Neural progenitor cell (in vitro differentiated cells): ENCODE data around the gene ENPP7. TPM values are rescaled to one million over a fixed set of nuclear protein-coding genes. Genes with fewer than 3 reads are reported as not detected.

Source experiments
- DNase-seq: peaks from one replicate; pipeline ENCODE4 v3.0.0-alpha.2; 2016; ENCODE audit warnings: low spot score
- H2AFZ ChIP-seq: fragments of 200-600 bp; sonication (generic); replicated peaks from 2 replicates; pipeline ENCODE4 v1.6.1; 2016; ENCODE audit warnings: antibody characterized with exemption
- H3F3A ChIP-seq: fragments of 200-600 bp; sonication (generic); 2 replicates; pipeline ENCODE4 v1.6.1; 2016; ENCODE audit warnings: antibody characterized with exemption, low read depth
- H3K27ac ChIP-seq: fragments of 200-600 bp; sonication (generic); 2 replicates; pipeline ENCODE4 v1.5.1; 2016; ENCODE audit warnings: mild to moderate bottlenecking
- H3K27me3 ChIP-seq: fragments of 200-600 bp; sonication (generic); 2 replicates; pipeline ENCODE4 v1.6.1; 2016; ENCODE audit warnings: mild to moderate bottlenecking, moderate library complexity
- H3K36me3 ChIP-seq: fragments of 200-600 bp; sonication (generic); 2 replicates; pipeline ENCODE4 v1.5.1; 2016
- H3K4me1 ChIP-seq: fragments of 200-600 bp; sonication (generic); 2 replicates; pipeline ENCODE4 v1.6.1; 2016; ENCODE audit warnings: mixed run types
- H3K4me2 ChIP-seq: fragments of 200-600 bp; sonication (generic); 2 replicates; pipeline ENCODE4 v1.6.1; 2016
- H3K4me3 ChIP-seq: fragments of 200-600 bp; sonication (generic); 2 replicates; pipeline ENCODE4 v1.5.1; 2016
- H3K79me2 ChIP-seq: fragments of 200-600 bp; sonication (generic); 2 replicates; pipeline ENCODE4 v1.6.1; 2016; ENCODE audit warnings: low read depth
- H3K9ac ChIP-seq: fragments of 200-600 bp; sonication (generic); 2 replicates; pipeline ENCODE4 v1.6.1; 2016
- H3K9me3 ChIP-seq: fragments of 200-600 bp; sonication (generic); 2 replicates; pipeline ENCODE4 v1.5.1; 2016; ENCODE audit warnings: low read depth
- H4K20me1 ChIP-seq: fragments of 200-600 bp; sonication (generic); 2 replicates; pipeline ENCODE4 v1.6.1; 2016; ENCODE audit warnings: low read depth
- H3K27ac Mint-ChIP-seq: 3 replicates; pipeline ENCODE4 v1.8.0; 2021; ENCODE audit warnings: mixed read lengths
- H3K27me3 Mint-ChIP-seq: 2 replicates; pipeline ENCODE4 v1.8.0; 2022; ENCODE audit warnings: low read depth, mild to moderate bottlenecking, inconsistent platforms, moderate library complexity, mixed read lengths; ENCODE audit not compliant: insufficient read depth
- H3K36me3 Mint-ChIP-seq: 3 replicates; pipeline ENCODE4 v1.8.0; 2021; ENCODE audit warnings: mixed read lengths
- H3K4me1 Mint-ChIP-seq: 3 replicates; pipeline ENCODE4 v1.8.0; 2021; ENCODE audit warnings: mixed read lengths
- H3K4me3 Mint-ChIP-seq: 3 replicates; pipeline ENCODE4 v1.8.0; 2021; ENCODE audit warnings: mild to moderate bottlenecking, moderate library complexity, mixed read lengths
- H3K9me3 Mint-ChIP-seq: 3 replicates; pipeline ENCODE4 v1.8.0; 2020; ENCODE audit warnings: mixed read lengths
- EZH2 ChIP-seq: fragments of 200-600 bp; sonication (generic); IDR thresholded peaks from 2 replicates; pipeline ENCODE4 v1.6.1; 2017; ENCODE audit warnings: antibody characterized with exemption, mild to moderate bottlenecking, moderate library complexity
- EZH2phosphoT487 ChIP-seq: fragments of 200-600 bp; sonication (generic); IDR thresholded peaks from 2 replicates; pipeline ENCODE4 v1.6.1; 2017; ENCODE audit warnings: antibody characterized with exemption
- total RNA-seq: library from RNA; depleted of rRNA; stranded (reverse); fragments of >200 nt; gene quantifications from 2 replicates; pipeline ENCODE4 v1.2.3, GENCODE V29; 2015; ENCODE audit warnings: low replicate concordance
- TF ChIP-seq, protein P1 (sequence below): fragments of 200-600 bp; sonication (generic); IDR thresholded peaks from 2 replicates; pipeline ENCODE4 v1.5.1; 2017; ENCODE audit warnings: antibody characterized with exemption, mild to moderate bottlenecking

Gene ENPP7
- total RNA-seq, 1 donor from 2014 or later, result not detected

DNA sequence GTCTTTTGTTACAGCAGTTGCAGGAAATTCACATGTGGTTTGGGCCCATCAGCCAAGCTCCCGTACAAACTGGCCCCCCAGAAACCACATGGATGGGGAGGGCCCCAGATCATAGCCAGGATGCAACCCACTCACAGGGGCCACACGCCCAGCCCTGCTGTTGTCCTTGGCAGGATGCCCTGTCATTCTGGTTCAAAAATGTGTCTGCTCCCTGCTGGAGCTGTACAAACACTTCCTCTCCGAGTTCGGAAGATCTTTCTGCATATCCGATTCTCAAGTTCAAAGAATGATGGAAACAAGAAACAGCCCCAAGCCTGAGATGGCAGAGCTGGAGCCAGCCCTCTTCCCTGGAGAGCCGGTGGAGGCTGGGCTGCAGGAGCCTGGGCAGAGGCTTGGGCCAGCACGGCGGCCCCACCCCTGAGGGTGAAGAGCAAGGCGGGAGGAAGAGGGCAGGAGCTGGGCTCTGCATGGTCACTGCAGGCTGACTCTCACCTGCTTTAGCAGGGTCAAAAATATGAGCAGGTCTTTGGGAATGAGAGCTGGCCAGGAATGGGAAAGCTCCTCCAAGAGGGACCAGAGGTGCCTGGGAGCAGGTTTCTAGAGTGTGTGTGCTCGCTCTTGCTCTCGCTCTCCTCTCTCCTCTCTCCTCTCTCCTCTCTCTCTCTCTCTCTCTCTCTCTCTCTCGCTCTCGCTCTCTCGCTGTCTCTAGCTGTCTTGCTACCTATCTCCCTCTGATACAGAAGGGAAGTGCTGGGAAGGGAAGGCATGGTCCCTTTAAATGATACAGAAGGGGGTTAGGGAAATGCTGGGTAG is 34.7 kb upstream of the ENPP7 start:
- Histone ChIP-seq H2AFZ (no peak overlapping the region), H3K4me1 (no peaks in the 10 kb centered on the region), H3K79me2 (no peaks in the 10 kb centered on the region), H3K9me3 (no peaks in the 10 kb centered on the region), H3F3A (no peaks in the 10 kb centered on the region), H3K9ac (no peak overlapping the region), H3K4me3 (no peak overlapping the region), H3K4me2 (no peak overlapping the region), H3K27ac (no peak overlapping the region), H3K27me3 (no peaks in the 10 kb centered on the region), H3K36me3 (no peaks in the 10 kb centered on the region), H4K20me1 (no peaks in the 10 kb centered on the region)
- TF ChIP-seq EZH2 (no peak), EZH2phosphoT487 (no peak)
- TF ChIP-seq, protein P1, sequence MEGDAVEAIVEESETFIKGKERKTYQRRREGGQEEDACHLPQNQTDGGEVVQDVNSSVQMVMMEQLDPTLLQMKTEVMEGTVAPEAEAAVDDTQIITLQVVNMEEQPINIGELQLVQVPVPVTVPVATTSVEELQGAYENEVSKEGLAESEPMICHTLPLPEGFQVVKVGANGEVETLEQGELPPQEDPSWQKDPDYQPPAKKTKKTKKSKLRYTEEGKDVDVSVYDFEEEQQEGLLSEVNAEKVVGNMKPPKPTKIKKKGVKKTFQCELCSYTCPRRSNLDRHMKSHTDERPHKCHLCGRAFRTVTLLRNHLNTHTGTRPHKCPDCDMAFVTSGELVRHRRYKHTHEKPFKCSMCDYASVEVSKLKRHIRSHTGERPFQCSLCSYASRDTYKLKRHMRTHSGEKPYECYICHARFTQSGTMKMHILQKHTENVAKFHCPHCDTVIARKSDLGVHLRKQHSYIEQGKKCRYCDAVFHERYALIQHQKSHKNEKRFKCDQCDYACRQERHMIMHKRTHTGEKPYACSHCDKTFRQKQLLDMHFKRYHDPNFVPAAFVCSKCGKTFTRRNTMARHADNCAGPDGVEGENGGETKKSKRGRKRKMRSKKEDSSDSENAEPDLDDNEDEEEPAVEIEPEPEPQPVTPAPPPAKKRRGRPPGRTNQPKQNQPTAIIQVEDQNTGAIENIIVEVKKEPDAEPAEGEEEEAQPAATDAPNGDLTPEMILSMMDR, result no peak
- no peaks in the 10 kb centered on the region for H3K9me3 Mint-ChIP-seq
- H3K4me1 Mint-ChIP-seq, result peaks cover 23% of the 10 kb centered on the region
- no peaks in the 10 kb centered on the region for H3K36me3 Mint-ChIP-seq
- no peak overlapping the region for H3K4me3 Mint-ChIP-seq
- H3K27ac Mint-ChIP-seq, result peak overlapping the region; percentile 25
- peaks cover 2% of the 10 kb centered on the region for H3K27me3 Mint-ChIP-seq
- no peak for DNase-seq

DNA sequence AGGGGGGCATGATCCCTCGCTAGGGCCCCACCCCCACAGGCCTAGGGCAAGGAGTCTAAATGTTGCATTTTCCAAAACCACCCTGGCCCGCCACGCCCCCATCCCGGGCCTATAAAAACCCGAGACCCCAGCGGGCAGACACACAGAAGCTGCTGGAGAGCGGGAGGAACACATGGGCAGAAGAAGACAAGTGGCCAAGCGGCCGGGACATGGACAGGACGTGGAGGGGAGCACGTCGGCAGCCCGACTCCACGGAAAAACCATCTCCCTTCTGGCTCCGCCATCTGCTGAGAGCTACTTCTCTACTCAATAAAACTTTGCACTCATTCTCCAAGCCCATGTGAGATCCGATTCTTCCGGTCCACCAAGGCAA is 34.1 kb upstream of the ENPP7 start:
- no peaks in the 10 kb centered on the region for H3K79me2 ChIP-seq
- H3K9ac ChIP-seq, result no peak overlapping the region
- H3K9me3 ChIP-seq, result no peaks in the 10 kb centered on the region
- Mint-ChIP-seq H3K27ac (peak overlapping the region; percentile 47), H3K27me3 (no peaks in the 10 kb centered on the region), H3K4me3 (peak overlapping the region; percentile 49), H3K36me3 (no peaks in the 10 kb centered on the region), H3K4me1 (peaks cover 21% of the 10 kb centered on the region), H3K9me3 (no peaks in the 10 kb centered on the region)
- H3K4me2 ChIP-seq, result no peak overlapping the region
- no peak overlapping the region for H2AFZ ChIP-seq
- H3K27me3 ChIP-seq, result no peaks in the 10 kb centered on the region
- H3F3A ChIP-seq, result no peaks in the 10 kb centered on the region
- H3K27ac ChIP-seq, result no peak overlapping the region
- DNase-seq, result no peak
- no peaks in the 10 kb centered on the region for H4K20me1 ChIP-seq
- no peak overlapping the region for H3K4me3 ChIP-seq
- H3K36me3 ChIP-seq, result no peaks in the 10 kb centered on the region
- TF ChIP-seq EZH2 (no peak), EZH2phosphoT487 (no peak)
- TF ChIP-seq, protein P1, result no peak
- H3K4me1 ChIP-seq, result no peaks in the 10 kb centered on the region

DNA sequence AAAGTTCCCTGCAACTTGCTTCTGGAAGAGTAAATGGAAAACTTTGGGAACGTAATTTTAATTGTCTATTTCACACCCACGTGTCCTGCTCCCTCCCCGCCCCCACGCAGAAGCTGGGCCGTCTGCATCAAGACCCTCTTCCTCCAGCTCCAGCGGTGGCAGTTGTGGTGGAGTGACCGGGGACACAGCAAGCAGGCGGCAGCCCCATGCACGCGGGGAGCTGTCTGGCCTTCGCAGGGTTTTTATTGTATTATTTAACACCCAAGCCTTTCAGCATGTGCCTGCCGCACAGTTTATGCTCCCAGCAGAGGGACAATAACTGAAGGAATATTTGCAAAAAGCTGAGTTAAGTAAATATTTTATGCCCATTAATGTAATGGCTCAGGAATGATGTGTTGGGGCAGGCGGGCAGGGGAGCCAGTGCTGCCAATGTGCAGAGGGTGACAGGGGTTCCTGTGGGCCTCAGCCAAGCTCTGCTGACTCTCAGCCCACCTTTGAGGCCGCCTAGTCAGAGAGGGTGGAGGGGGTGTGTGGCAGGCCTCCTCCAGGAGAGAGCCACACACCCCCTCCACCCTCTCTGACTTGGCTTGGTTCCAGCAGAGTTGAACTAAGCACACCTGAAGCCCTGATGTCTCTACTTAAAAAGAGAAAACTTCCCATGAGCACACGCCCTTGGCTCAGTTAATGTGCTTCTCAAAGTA is 32.4 kb upstream of the ENPP7 start:
- Histone ChIP-seq H3F3A (no peaks in the 10 kb centered on the region), H3K79me2 (no peaks in the 10 kb centered on the region), H3K9me3 (no peaks in the 10 kb centered on the region), H3K27me3 (no peaks in the 10 kb centered on the region), H3K4me2 (no peak overlapping the region), H3K4me3 (no peak overlapping the region), H3K36me3 (no peaks in the 10 kb centered on the region), H3K4me1 (no peaks in the 10 kb centered on the region), H2AFZ (no peak overlapping the region), H4K20me1 (no peaks in the 10 kb centered on the region), H3K27ac (no peak overlapping the region), H3K9ac (no peak overlapping the region)
- no peak for DNase-seq
- Mint-ChIP-seq H3K9me3 (no peaks in the 10 kb centered on the region), H3K27ac (no peak overlapping the region), H3K27me3 (no peaks in the 10 kb centered on the region), H3K4me1 (peaks cover 23% of the 10 kb centered on the region), H3K36me3 (no peaks in the 10 kb centered on the region), H3K4me3 (no peak overlapping the region)
- TF ChIP-seq EZH2phosphoT487 (no peak), EZH2 (no peak)
- TF ChIP-seq, protein P1, result no peak
